Natural killer cell (primary cell): ENCODE measurements around the gene PF4V1. TPM values are rescaled to one million over a fixed set of nuclear protein-coding genes. Genes with fewer than 3 reads are reported as not detected.

ENCODE experiments used
- ATAC-seq, 3 donors: fragments of 150-1000 bp in 2 of 3; fragments of 200-7000 bp in 1 of 3; cut with Tn5 transposase; 1 replicate in 1 of 3; 2 replicates in 2 of 3; pipeline ENCODE4 v1.10.0; 2021; ENCODE audit warnings: mild to moderate bottlenecking in 2 of 3, moderate library complexity in 2 of 3
- DNase-seq, 2 donors: peaks; one replicate each; pipeline versions ENCODE4 v3.0.0 to v3.0.0-alpha.2; 2013 to 2021; ENCODE audit warnings: mixed read lengths in 1 of 2
- H3K27ac ChIP-seq: one replicate; pipeline ENCODE4 v1.5.1; 2013; ENCODE audit warnings: mild to moderate bottlenecking, low read length
- H3K27me3 ChIP-seq: one replicate; pipeline ENCODE4 v1.6.1; 2013; ENCODE audit warnings: low read length; ENCODE audit not compliant: control insufficient read depth, insufficient read depth
- H3K36me3 ChIP-seq: one replicate; pipeline ENCODE4 v1.6.1; 2013; ENCODE audit warnings: low read length; ENCODE audit not compliant: control insufficient read depth, insufficient read depth
- H3K4me1 ChIP-seq: one replicate; pipeline ENCODE4 v1.6.1; 2013; ENCODE audit warnings: low read length; ENCODE audit not compliant: control insufficient read depth, insufficient read depth
- H3K4me3 ChIP-seq: one replicate; pipeline ENCODE4 v1.5.1; 2013; ENCODE audit warnings: low read length
- H3K9me3 ChIP-seq: one replicate; pipeline ENCODE4 v1.6.1; 2013; ENCODE audit warnings: low read length; ENCODE audit not compliant: control insufficient read depth, insufficient read depth
- H3K27ac Mint-ChIP-seq, 2 donors: one replicate each; pipeline ENCODE4 v1.8.0; 2022; ENCODE audit warnings: mild to moderate bottlenecking in 2 of 2, mixed read lengths in 2 of 2, moderate library complexity in 1 of 2
- H3K27me3 Mint-ChIP-seq, 2 donors: one replicate each; pipeline ENCODE4 v1.8.0; 2022; ENCODE audit warnings: low read depth in 2 of 2, mixed read lengths in 2 of 2
- H3K36me3 Mint-ChIP-seq: one replicate; pipeline ENCODE4 v1.8.0; 2022; ENCODE audit warnings: mixed read lengths
- H3K4me1 Mint-ChIP-seq, 2 donors: one replicate each; pipeline ENCODE4 v1.8.0; 2022; ENCODE audit warnings: mixed read lengths in 2 of 2
- H3K4me3 Mint-ChIP-seq: one replicate; pipeline ENCODE4 v1.8.0; 2022; ENCODE audit warnings: mild to moderate bottlenecking, moderate library complexity, mixed read lengths
- H3K9me3 Mint-ChIP-seq, 2 donors: one replicate each; pipeline ENCODE4 v1.8.0; 2022; ENCODE audit warnings: mixed read lengths in 2 of 2
- WGBS: methylation state at CpG from one replicate; pipeline ENCODE4 v1.1.7; 2013; ENCODE audit warnings: missing lambda C conversion rate; ENCODE audit not compliant: insufficient coverage; 5-methylcytosine and 5-hydroxymethylcytosine counted together
- intact Hi-C: fragments of 100-400 bp; cut with micrococcal nuclease; formaldehyde crosslinking; loops from one replicate; pipeline ENCODE4 v1.14.2; 2022
- total RNA-seq, 4 donors: library from RNA; stranded (reverse); fragments of 120-200 nt in 1 of 4; gene quantifications; one replicate each; pipeline versions ENCODE4 v1.2.3 to v1.2.4, GENCODE V29; 2013 to 2022
- TF ChIP-seq, protein P1 (sequence below): fragments of 200-600 bp; IDR thresholded peaks from one replicate; pipeline ENCODE4 v1.8.0; 2022; ENCODE audit warnings: antibody characterized with exemption

The PF4V1 gene
- total RNA-seq, 3 donors from 2014 or later (not counting 1 experiment from before 2014, with no cell fraction given): 3.3 to 14.9 TPM; not detected in 1

DNA sequence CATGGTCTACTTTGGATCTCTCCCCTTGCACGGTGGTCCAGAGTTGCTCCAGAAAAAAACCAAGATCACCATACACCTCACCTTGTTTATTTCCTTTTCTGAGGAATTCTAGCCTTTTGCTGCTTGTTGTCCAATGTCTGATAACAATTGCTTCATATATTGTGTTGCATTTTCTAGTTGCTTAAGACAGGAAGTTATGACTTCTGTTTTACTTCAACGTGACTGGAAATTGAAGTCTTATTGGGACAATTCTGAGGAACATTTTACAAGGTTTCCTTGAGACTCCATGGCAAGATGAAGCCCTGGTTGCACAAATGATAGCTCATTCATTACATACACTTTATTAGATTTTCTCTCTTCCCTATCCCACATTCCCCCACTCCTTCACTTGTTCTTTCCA is 21.3 kb downstream of the PF4V1 start:
- TF ChIP-seq, protein P1, sequence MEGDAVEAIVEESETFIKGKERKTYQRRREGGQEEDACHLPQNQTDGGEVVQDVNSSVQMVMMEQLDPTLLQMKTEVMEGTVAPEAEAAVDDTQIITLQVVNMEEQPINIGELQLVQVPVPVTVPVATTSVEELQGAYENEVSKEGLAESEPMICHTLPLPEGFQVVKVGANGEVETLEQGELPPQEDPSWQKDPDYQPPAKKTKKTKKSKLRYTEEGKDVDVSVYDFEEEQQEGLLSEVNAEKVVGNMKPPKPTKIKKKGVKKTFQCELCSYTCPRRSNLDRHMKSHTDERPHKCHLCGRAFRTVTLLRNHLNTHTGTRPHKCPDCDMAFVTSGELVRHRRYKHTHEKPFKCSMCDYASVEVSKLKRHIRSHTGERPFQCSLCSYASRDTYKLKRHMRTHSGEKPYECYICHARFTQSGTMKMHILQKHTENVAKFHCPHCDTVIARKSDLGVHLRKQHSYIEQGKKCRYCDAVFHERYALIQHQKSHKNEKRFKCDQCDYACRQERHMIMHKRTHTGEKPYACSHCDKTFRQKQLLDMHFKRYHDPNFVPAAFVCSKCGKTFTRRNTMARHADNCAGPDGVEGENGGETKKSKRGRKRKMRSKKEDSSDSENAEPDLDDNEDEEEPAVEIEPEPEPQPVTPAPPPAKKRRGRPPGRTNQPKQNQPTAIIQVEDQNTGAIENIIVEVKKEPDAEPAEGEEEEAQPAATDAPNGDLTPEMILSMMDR: no peak
- no peak for DNase-seq
- H3K4me1 ChIP-seq: no peaks in the 10 kb centered on the region
- 67% methylated on average over 2 of the region's 2 CpGs for WGBS
- no peaks in the 10 kb centered on the region for H3K9me3 ChIP-seq
- no peaks in the 10 kb centered on the region for H3K36me3 ChIP-seq
- peaks cover 0 to 3% of the 10 kb centered on the region in 2 donors for H3K27me3 Mint-ChIP-seq
- no peak overlapping the region for H3K27ac ChIP-seq
- no peaks in the 10 kb centered on the region for H3K36me3 Mint-ChIP-seq
- intact Hi-C loops: no loop called here
- H3K4me1 Mint-ChIP-seq: no peaks in the 10 kb centered on the region
- H3K9me3 Mint-ChIP-seq: peaks cover 3 to 4% of the 10 kb centered on the region in 2 donors
- H3K27ac Mint-ChIP-seq: no peak overlapping the region
- ATAC-seq: no peak
- no peaks in the 10 kb centered on the region for H3K27me3 ChIP-seq
- H3K4me3 ChIP-seq: no peak overlapping the region
- no peak overlapping the region for H3K4me3 Mint-ChIP-seq

DNA sequence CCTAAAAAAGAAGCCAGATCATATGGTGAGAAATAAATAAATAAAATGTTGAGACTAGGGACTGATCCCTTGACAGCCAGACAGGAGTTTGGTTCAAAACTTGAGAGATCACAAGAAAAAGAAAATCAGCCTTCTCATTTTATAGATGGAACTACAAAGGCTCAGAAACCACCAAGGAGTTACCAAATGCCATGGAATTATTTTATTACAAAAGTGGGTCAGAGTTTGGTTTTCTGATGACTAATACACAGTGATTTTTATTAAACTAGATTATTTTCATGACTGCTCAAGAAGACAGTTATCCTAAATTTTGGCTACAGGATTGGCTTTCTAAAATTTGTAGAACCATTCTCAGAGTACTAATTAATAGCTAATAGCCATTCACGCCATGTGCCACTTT is 22.3 kb downstream of the PF4V1 start:
- Histone ChIP-seq H3K27ac (no peak overlapping the region), H3K27me3 (no peaks in the 10 kb centered on the region), H3K36me3 (no peaks in the 10 kb centered on the region), H3K4me1 (no peaks in the 10 kb centered on the region), H3K9me3 (no peaks in the 10 kb centered on the region), H3K4me3 (no peak overlapping the region)
- Mint-ChIP-seq H3K4me3 (no peak overlapping the region), H3K27ac (no peak overlapping the region), H3K27me3 (peaks cover 0 to 3% of the 10 kb centered on the region in 2 donors), H3K36me3 (no peaks in the 10 kb centered on the region), H3K9me3 (peaks cover 3 to 4% of the 10 kb centered on the region in 2 donors), H3K4me1 (no peaks in the 10 kb centered on the region)
- DNase-seq: no peak
- TF ChIP-seq, protein P1: no peak
- ATAC-seq: no peak
- WGBS: no CpG with 5 or more reads among the region's 1 CpG
- intact Hi-C loops: no loop called here

GRCh38 chr4:73883306-73883705 is 30.2 kb downstream of the PF4V1 start:
- Mint-ChIP-seq H3K4me1 (no peaks in the 10 kb centered on the region), H3K27me3 (no peaks in the 10 kb centered on the region), H3K27ac (no peak overlapping the region), H3K9me3 (peaks cover 5 to 8% of the 10 kb centered on the region in 2 donors), H3K4me3 (no peak overlapping the region), H3K36me3 (no peaks in the 10 kb centered on the region)
- no peaks in the 10 kb centered on the region for H3K9me3 ChIP-seq
- no peak overlapping the region for H3K4me3 ChIP-seq
- H3K27me3 ChIP-seq: no peaks in the 10 kb centered on the region
- 14% methylated on average over 1 of the region's 1 CpG for WGBS
- no peaks in the 10 kb centered on the region for H3K4me1 ChIP-seq
- no peaks in the 10 kb centered on the region for H3K36me3 ChIP-seq
- intact Hi-C loops: no loop called here
- no peak overlapping the region for H3K27ac ChIP-seq
- no peak for DNase-seq
- TF ChIP-seq, protein P1: no peak
- ATAC-seq: no peak

GRCh38 chr4:73885574-73886267 is 32.6 kb downstream of the PF4V1 start:
- Histone ChIP-seq H3K4me1 (no peaks in the 10 kb centered on the region), H3K9me3 (no peaks in the 10 kb centered on the region), H3K27me3 (no peaks in the 10 kb centered on the region), H3K27ac (no peak overlapping the region), H3K4me3 (no peak overlapping the region), H3K36me3 (no peaks in the 10 kb centered on the region)
- no peak overlapping the region for H3K4me3 Mint-ChIP-seq
- TF ChIP-seq, protein P1: no peak
- H3K27me3 Mint-ChIP-seq: no peaks in the 10 kb centered on the region
- 93% methylated on average over 4 of the region's 4 CpGs for WGBS
- H3K9me3 Mint-ChIP-seq: peaks cover 5 to 8% of the 10 kb centered on the region in 2 donors
- no peak for DNase-seq
- no peak overlapping the region for H3K27ac Mint-ChIP-seq
- no peak for ATAC-seq
- no peaks in the 10 kb centered on the region for H3K36me3 Mint-ChIP-seq
- intact Hi-C loops: no loop called here
- H3K4me1 Mint-ChIP-seq: no peaks in the 10 kb centered on the region
